Activated naive CD8-positive, alpha-beta T cell treated with anti-CD3 and anti-CD28 coated beads for 36 hours (primary cell): ENCODE measurements around the gene MNAT1. TPM values are rescaled to one million over a fixed set of nuclear protein-coding genes. Genes with fewer than 3 reads are reported as not detected.

Experiments used
- DNase-seq: peaks from one replicate; pipeline ENCODE4 v3.0.0; 2021
- H3K27ac Mint-ChIP-seq: one replicate; pipeline ENCODE4 v1.8.0; 2022; ENCODE audit warnings: mild to moderate bottlenecking, moderate library complexity, mixed read lengths
- H3K27me3 Mint-ChIP-seq: one replicate; pipeline ENCODE4 v1.8.0; 2022; ENCODE audit warnings: mild to moderate bottlenecking, mixed read lengths
- H3K36me3 Mint-ChIP-seq: one replicate; pipeline ENCODE4 v1.8.0; 2021; ENCODE audit warnings: mild to moderate bottlenecking, mixed read lengths
- H3K4me1 Mint-ChIP-seq: one replicate; pipeline ENCODE4 v1.8.0; 2021; ENCODE audit warnings: mixed read lengths
- H3K4me3 Mint-ChIP-seq: one replicate; pipeline ENCODE4 v1.8.0; 2022; ENCODE audit warnings: mild to moderate bottlenecking, moderate library complexity, mixed read lengths
- H3K9me3 Mint-ChIP-seq: one replicate; pipeline ENCODE4 v1.8.0; 2022; ENCODE audit warnings: mixed read lengths
- total RNA-seq, 2 experiments: library from RNA; stranded (reverse); gene quantifications; one replicate each; pipeline ENCODE4 v1.2.3, GENCODE V29; 2021

The MNAT1 gene
- total RNA-seq, 2 experiments from 2014 or later, result 39.7 to 42.7 TPM

DNA sequence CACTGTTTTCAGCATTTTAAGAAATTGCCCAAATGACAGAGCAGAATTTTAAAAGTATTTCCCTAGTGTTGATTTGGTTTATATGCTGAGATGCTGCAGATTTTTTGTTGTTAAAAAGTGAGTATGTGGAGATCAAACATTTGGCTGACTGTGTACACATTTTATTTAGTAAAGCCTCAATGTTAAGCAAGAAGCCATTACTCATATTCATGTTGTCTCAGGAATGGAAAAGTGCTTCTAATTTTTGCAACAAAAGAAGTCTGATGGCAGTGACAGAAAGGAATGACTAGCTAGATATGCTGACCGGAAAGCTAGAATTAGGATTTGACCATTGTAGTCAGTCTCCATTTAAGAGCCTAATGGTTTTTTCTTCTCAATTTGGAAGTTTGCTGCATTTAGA is 269.0 kb downstream of the MNAT1 start:
- Mint-ChIP-seq H3K27me3 (no peaks in the 10 kb centered on the region), H3K36me3 (peaks cover 9% of the 10 kb centered on the region), H3K4me1 (no peaks in the 10 kb centered on the region), H3K27ac (no peak overlapping the region), H3K4me3 (no peak overlapping the region), H3K9me3 (peaks cover 3% of the 10 kb centered on the region)
- DNase-seq, result no peak

DNA sequence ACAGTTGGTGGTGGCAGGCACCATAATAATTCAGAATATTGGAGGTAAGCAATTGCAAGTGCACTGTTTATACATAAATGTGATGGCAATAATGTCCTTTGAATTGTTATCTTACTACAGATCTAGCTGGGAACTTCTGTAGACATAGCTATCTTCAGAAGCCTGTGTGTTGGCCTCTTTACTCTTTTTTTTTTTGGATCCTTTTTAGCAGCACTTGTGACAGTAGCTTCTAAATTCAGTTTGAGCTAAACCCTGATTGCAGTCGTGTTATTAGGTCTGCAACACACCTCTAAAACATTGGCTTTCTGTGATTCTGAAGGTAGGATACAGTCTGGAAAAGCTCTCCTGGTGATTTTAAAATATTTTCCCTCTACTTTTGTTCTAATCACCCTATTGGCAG is 285.0 kb downstream of the MNAT1 start:
- Mint-ChIP-seq H3K9me3 (no peaks in the 10 kb centered on the region), H3K27ac (no peak overlapping the region), H3K4me3 (no peak overlapping the region)

More for the DNA sequence above, 285.0 kb downstream of the MNAT1 start:
- H3K36me3 Mint-ChIP-seq, result no peaks in the 10 kb centered on the region
- H3K27me3 Mint-ChIP-seq, result no peaks in the 10 kb centered on the region
- H3K4me1 Mint-ChIP-seq, result no peaks in the 10 kb centered on the region
- no peak for DNase-seq

Other genes with a start within 250 kb of the MNAT1 start
- not detected for gene C14orf39, start 248.7 kb upstream of the MNAT1 start, total RNA-seq
- not detected for gene SIX6, start 225.6 kb upstream of the MNAT1 start, total RNA-seq
- not detected for gene SIX1, start 85.3 kb upstream of the MNAT1 start, total RNA-seq
- under 1 TPM in 1 of 2 experiments, not detected in 1; 0.04 TPM for gene SIX4, start 10.4 kb upstream of the MNAT1 start, total RNA-seq
- gene TRMT5, start 246.3 kb downstream of the MNAT1 start, total RNA-seq, result 10 to 100 TPM; 20.8 to 24.8 TPM
- gene SLC38A6, start 246.5 kb downstream of the MNAT1 start, total RNA-seq, result 1 to 10 TPM; 3.3 to 4.0 TPM